C1 segment of cervical spinal cord (tissue), 14 donors: ENCODE results near the gene MDH2.
"Not testable (repeated sequence)": the region's sequence is repeated elsewhere in the genome, so short reads cannot be mapped to it uniquely, and the experiment has no call there.

Source experiments
- DNase-seq, 14 donors: peaks; one replicate each; lab custom pipeline; 2025; lab: John Stamatoyannopoulos, UW

MDH2 gene

DNA sequence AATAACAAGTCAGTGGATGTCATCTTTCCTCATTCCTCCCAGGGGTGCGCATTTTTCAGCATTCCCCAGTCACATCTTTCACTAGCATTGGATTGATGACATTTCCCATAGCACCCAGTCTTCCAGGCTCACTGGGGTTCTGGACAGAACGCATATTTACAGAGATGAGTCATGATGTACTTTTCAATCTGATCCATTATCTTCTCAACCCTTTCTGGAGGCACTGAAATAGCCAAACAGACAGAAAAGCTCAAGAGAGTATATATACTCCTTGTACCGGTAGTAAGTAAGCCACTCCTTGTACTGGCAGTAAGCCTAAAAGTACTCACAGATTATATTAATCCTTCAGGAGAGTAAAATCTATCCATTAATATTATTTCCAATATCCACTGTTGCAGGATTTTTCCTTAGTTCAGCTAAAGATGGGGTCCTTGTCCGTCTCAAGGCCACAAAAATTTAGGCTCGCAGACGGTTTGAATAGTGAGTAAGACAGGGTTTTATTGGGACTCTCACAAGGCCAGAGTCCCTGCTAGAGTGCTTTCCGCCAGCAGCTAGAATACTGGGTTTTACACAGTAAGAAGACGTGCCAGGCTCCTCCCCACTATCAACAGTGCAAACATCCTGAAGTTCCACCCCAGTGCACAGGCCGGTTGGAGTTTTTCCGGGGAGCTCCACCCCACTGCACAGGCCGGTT is 60.8 kb downstream of the MDH2 start:
- no peak for DNase-seq

- not testable (repeated sequence) for DNase-seq
These were observed 65.2 kb downstream of the MDH2 start for GRCh38 chr7:76113042-76113630.

GRCh38 chr7:76114742-76115141 is 66.8 kb downstream of the MDH2 start:
- not testable (repeated sequence) for DNase-seq
